Measurements from ENCODE around the gene FZD8. TPM values are rescaled to one million over a fixed set of nuclear protein-coding genes. Genes with fewer than 3 reads are reported as not detected.

The FZD8 gene
- total and polyA plus RNA-seq, 4 donors = 0.25 to 5.4 (median 3.0) TPM

GRCh38 chr10:35661236-35661635 lies 19.1 kb upstream of the FZD8 start:
- H3K9me3 ChIP-seq (ENCODE audit: control insufficient read depth in 4 of 4, low read length in 3 of 4) = no peaks in the 10 kb centered on the region
- H3K4me3 ChIP-seq (ENCODE audit: low read depth in 1 of 3, low read length in 3 of 3) = no peak overlapping the region
- H3K27me3 ChIP-seq (ENCODE audit: control insufficient read depth in 4 of 4, insufficient read depth in 4 of 4, low read length in 3 of 4) = no peaks in the 10 kb centered on the region
- no peak overlapping the region for H3K9ac ChIP-seq (ENCODE audit: low read depth in 1 of 2, low read length in 2 of 2)
- WGBS = 82% methylated on average over 2 of the region's 2 CpGs
- H3K27ac ChIP-seq (ENCODE audit: low read depth in 1 of 2, low read length in 2 of 2) = no peak overlapping the region
- H3K4me1 ChIP-seq (ENCODE audit: control insufficient read depth in 4 of 4, insufficient read depth in 4 of 4, low read length in 3 of 4) = no peaks in the 10 kb centered on the region
- no peak for DNase-seq (ENCODE audit: low spot score)
- no peaks in the 10 kb centered on the region for H3K36me3 ChIP-seq (ENCODE audit: control insufficient read depth in 4 of 4, insufficient read depth in 3 of 4, low read depth in 1 of 4, low read length in 3 of 4)
- TF ChIP-seq CTCF (IDR thresholded peaks at IDR 0.05; ENCODE audit: low read depth, low read length, missing input control) (no peak), REST (IDR thresholded peaks at IDR 0.05) (no peak), TAF1 (conservative IDR thresholded peaks at IDR 0.05) (no peak)

- no peaks in the 10 kb centered on the region for H3K36me3 ChIP-seq (ENCODE audit: control insufficient read depth in 4 of 4, insufficient read depth in 3 of 4, low read depth in 1 of 4, low read length in 3 of 4)
- no peak overlapping the region for H3K4me3 ChIP-seq (ENCODE audit: low read depth in 1 of 3, low read length in 3 of 3)
- TF ChIP-seq HNF4A (conservative IDR thresholded peaks at IDR 0.05) (no peak), YY1 (IDR thresholded peaks at IDR 0.05) (no peak), EGR1 (IDR thresholded peaks at IDR 0.05; ENCODE audit: low read depth in 2 of 2) (no peak), FOXA2 (IDR thresholded peaks at IDR 0.05) (no peak), HNF4G (IDR thresholded peaks at IDR 0.05) (no peak), CTCF (IDR thresholded peaks at IDR 0.05; ENCODE audit: low read depth, low read length, missing input control) (no peak)
- DNase-seq (ENCODE audit: low spot score) = no peak
- no peaks in the 10 kb centered on the region for H3K4me1 ChIP-seq (ENCODE audit: control insufficient read depth in 4 of 4, insufficient read depth in 4 of 4, low read length in 3 of 4)
- WGBS = 98% methylated on average over 1 of the region's 1 CpG
- H3K9ac ChIP-seq (ENCODE audit: low read depth in 1 of 2, low read length in 2 of 2) = no peak overlapping the region
- H3K9me3 ChIP-seq (ENCODE audit: control insufficient read depth in 4 of 4, low read length in 3 of 4) = no peaks in the 10 kb centered on the region
- H3K27me3 ChIP-seq (ENCODE audit: control insufficient read depth in 4 of 4, insufficient read depth in 4 of 4, low read length in 3 of 4) = no peaks in the 10 kb centered on the region
- no peak overlapping the region for H3K27ac ChIP-seq (ENCODE audit: low read depth in 1 of 2, low read length in 2 of 2)
Measured at GRCh38 chr10:35659456-35659855, 17.4 kb upstream of the FZD8 start.

GRCh38 chr10:35657621-35658020 lies 15.5 kb upstream of the FZD8 start:
- no peak overlapping the region for H3K9ac ChIP-seq (ENCODE audit: low read depth in 1 of 2, low read length in 2 of 2)
- H3K9me3 ChIP-seq (ENCODE audit: control insufficient read depth in 4 of 4, low read length in 3 of 4) = no peaks in the 10 kb centered on the region
- H3K4me1 ChIP-seq (ENCODE audit: control insufficient read depth in 4 of 4, insufficient read depth in 4 of 4, low read length in 3 of 4) = no peaks in the 10 kb centered on the region
- H3K36me3 ChIP-seq (ENCODE audit: control insufficient read depth in 4 of 4, insufficient read depth in 3 of 4, low read depth in 1 of 4, low read length in 3 of 4) = no peaks in the 10 kb centered on the region
- H3K27ac ChIP-seq (ENCODE audit: low read depth in 1 of 2, low read length in 2 of 2) = no peak overlapping the region
- H3K27me3 ChIP-seq (ENCODE audit: control insufficient read depth in 4 of 4, insufficient read depth in 4 of 4, low read length in 3 of 4) = no peaks in the 10 kb centered on the region
- H3K4me3 ChIP-seq (ENCODE audit: low read depth in 1 of 3, low read length in 3 of 3) = no peak overlapping the region
- 89% methylated on average over 5 of the region's 5 CpGs for WGBS
- TF ChIP-seq MAX (IDR thresholded peaks at IDR 0.05) (no peak), NR2F2 (IDR thresholded peaks at IDR 0.05) (no peak), TAF1 (conservative IDR thresholded peaks at IDR 0.05) (no peak), FOXA1 (IDR thresholded peaks at IDR 0.05) (no peak)
- DNase-seq (ENCODE audit: low spot score) = no peak

All from liver (tissue), 9 donors.